GM12878 (cell line): ENCODE results near the gene STK11. TPM values are rescaled to one million over a fixed set of nuclear protein-coding genes. Genes with fewer than 3 reads are reported as not detected.
A peak's percentile ranks its signal among the peaks of the same experiment; 100 is the strongest.

Experiments
- CREB1 ChIP-seq: IDR thresholded peaks from 2 replicates; pipeline ENCODE4 v1.6.1; 2012; ENCODE audit warnings: low read depth, mild to moderate bottlenecking, inconsistent platforms
- EGR1 ChIP-seq, 2 experiments: IDR thresholded peaks; 1 replicate in 1 of 2; 2 replicates in 1 of 2; pipeline ENCODE4 v1.6.1; 2011 to 2012; ENCODE audit warnings: low read depth in 2 of 2, low read length in 2 of 2, borderline replicate concordance in 1 of 2, mild to moderate bottlenecking in 1 of 2, moderate library complexity in 1 of 2
- FOXK2 ChIP-seq: fragments of 450-650 bp; IDR thresholded peaks from 2 replicates; pipeline ENCODE4 v1.6.1; 2017; ENCODE audit warnings: mild to moderate bottlenecking, moderate library complexity
- HCFC1 ChIP-seq: fragments of 150-350 bp; IDR thresholded peaks from 2 replicates; pipeline ENCODE4 v1.6.1; 2014; ENCODE audit warnings: low read length
- HDAC2 ChIP-seq: fragments of 200-600 bp; sonication (generic); IDR thresholded peaks from 2 replicates; pipeline ENCODE4 v1.6.1; 2017
- HDAC6 ChIP-seq: fragments of 200-600 bp; sonication (generic); IDR thresholded peaks from one replicate; pipeline ENCODE4 v1.8.0; 2017; ENCODE audit warnings: antibody characterized with exemption; ENCODE audit not compliant: unreplicated experiment
- HDGF ChIP-seq: fragments of 450-650 bp; IDR thresholded peaks from 2 replicates; pipeline ENCODE4 v1.6.1; 2016; ENCODE audit warnings: antibody characterized with exemption
- MEF2A ChIP-seq: IDR thresholded peaks from 2 replicates; pipeline ENCODE4 v1.6.1; 2011; ENCODE audit warnings: low read depth, mild to moderate bottlenecking, low read length, moderate library complexity; ENCODE audit not compliant: insufficient read depth
- MTA2 ChIP-seq: fragments of 450-650 bp; IDR thresholded peaks from 2 replicates; pipeline ENCODE4 v1.6.1; 2016; ENCODE audit warnings: low read depth, mild to moderate bottlenecking, moderate library complexity
- MXI1 ChIP-seq: fragments of 150-350 bp; IDR thresholded peaks from 2 replicates; pipeline ENCODE4 v1.6.1; 2011; ENCODE audit warnings: low read depth, mild to moderate bottlenecking, inconsistent platforms, low read length, improper control_type of control experiment
- NFXL1 ChIP-seq: fragments of 450-650 bp; IDR thresholded peaks from 2 replicates; pipeline ENCODE4 v1.6.1; 2017; ENCODE audit warnings: antibody characterized with exemption, mild to moderate bottlenecking, borderline replicate concordance
- PAX5 ChIP-seq: IDR thresholded peaks from 2 replicates; pipeline ENCODE4 v1.6.1; 2011; ENCODE audit warnings: low read depth, low read length, borderline replicate concordance
- PML ChIP-seq: IDR thresholded peaks from 2 replicates; pipeline ENCODE4 v1.6.1; 2012; ENCODE audit warnings: low read length, inconsistent platforms
- STAT1 ChIP-seq: fragments of 450-650 bp; conservative IDR thresholded peaks from 2 replicates; pipeline ENCODE4 v1.6.1; 2014; ENCODE audit warnings: antibody characterized with exemption, mild to moderate bottlenecking
- SUZ12 ChIP-seq: fragments of 200-600 bp; sonication (generic); IDR thresholded peaks from one replicate; pipeline ENCODE4 v1.6.1; 2018; ENCODE audit warnings: antibody characterized with exemption, mild to moderate bottlenecking; ENCODE audit not compliant: unreplicated experiment
- TBL1XR1 ChIP-seq: IDR thresholded peaks from 2 replicates; pipeline ENCODE4 v1.6.1; 2012; ENCODE audit warnings: low read depth, low read length, improper control_type of control experiment
- ZNF622 ChIP-seq: fragments of 450-650 bp; IDR thresholded peaks from 2 replicates; pipeline ENCODE4 v1.6.1; 2017; ENCODE audit warnings: mild to moderate bottlenecking, inconsistent platforms
- polyA plus RNA-seq, 11 experiments: library from polyadenylated mRNA; depleted of rRNA in 4 of 11; unstranded in 6 of 11; stranded (reverse) in 5 of 11; fragments of >200 nt; fragmentation: Nextera tagmentation in 4 of 11; fragmentation: Illumina TruSeq in 1 of 11; extraction: Ambion mirVana in 4 of 11; extraction: Trizol in 1 of 11; gene quantifications; 1 replicate in 1 of 11; 2 replicates in 10 of 11; pipeline versions ENCODE4 v1.2.1 to v1.2.3, GENCODE V29; 2011 to 2016; ENCODE audit warnings: inconsistent platforms in 2 of 11, missing spikeins in 2 of 11, low read depth in 1 of 11
- total RNA-seq, 4 experiments: library from RNA; depleted of rRNA in 3 of 4; stranded (reverse); fragments of >200 nt in 3 of 4; fragmentation: Illumina TruSeq in 1 of 4; extraction: Trizol in 1 of 4; gene quantifications; 2 replicates each; pipeline versions ENCODE4 v1.2.1 to v1.2.3, GENCODE V29; 2013 to 2021
- TF ChIP-seq, protein P1 (sequence below): fragments of 450-650 bp; IDR thresholded peaks from 2 replicates; pipeline ENCODE4 v1.6.1; 2018; ENCODE audit warnings: mild to moderate bottlenecking, low read depth, moderate library complexity; ENCODE audit not compliant: partially characterized antibody
- TF ChIP-seq, protein P2 (sequence below): fragments of 450-650 bp; formaldehyde crosslinking; IDR thresholded peaks from 2 replicates; pipeline ENCODE4 v1.4.0; 2020; ENCODE audit warnings: mild to moderate bottlenecking, moderate library complexity
- TF ChIP-seq, protein P3 (sequence below): fragments of 450-650 bp; IDR thresholded peaks from 2 replicates; pipeline ENCODE4 v1.6.1; 2017; ENCODE audit warnings: mild to moderate bottlenecking, moderate library complexity

The STK11 gene
- total and polyA plus RNA-seq, 10 of the 15 experiments (the other 5 are each of a cell fraction or from before 2014, with no cell fraction given), result 0.33 to 71.0 (median 23.8) TPM

DNA sequence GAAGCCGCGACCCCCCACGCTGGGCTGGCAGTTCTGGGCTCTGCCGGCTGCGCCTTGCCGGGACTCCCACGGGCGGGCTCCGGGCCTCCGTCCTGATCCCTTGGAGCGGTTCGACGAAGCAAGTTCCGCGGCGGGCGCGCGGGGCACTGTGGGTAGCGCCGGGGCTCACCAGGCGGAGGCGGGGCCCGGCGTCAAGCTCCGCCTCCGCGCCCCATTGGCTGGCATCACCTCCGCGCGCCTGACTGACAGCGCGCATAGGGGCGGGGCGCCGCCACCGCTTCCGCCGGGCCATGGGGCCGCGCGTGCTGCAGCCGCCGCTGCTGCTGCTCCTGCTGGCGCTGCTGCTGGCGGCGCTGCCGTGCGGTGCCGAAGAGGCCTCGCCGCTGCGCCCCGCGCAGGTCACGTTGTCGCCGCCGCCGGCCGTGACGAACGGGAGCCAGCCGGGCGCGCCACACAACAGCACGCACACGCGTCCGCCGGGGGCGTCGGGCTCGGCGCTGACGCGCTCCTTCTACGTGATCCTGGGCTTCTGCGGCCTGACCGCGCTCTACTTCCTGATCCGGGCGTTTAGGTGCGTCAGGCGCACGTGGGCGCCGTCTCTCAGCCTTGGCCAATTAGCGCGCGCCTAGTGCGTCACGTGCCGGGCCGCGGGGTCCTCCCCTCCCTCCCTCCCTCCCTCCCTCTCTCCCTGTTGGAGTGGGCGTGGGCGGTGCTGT, 69.8 kb downstream of the STK11 start, which contains the start of gene FAM174C (continued):
- TF ChIP-seq EGR1 (IDR thresholded peaks at IDR 0.05; ENCODE audit: borderline replicate concordance in 1 of 2, low read depth in 2 of 2, low read length in 2 of 2) (peak; percentile 60 to 99), PAX5 (peak; percentile 51; the same call in 1 of the 2 replicates), HDAC6 (peak; percentile 15), FOXK2 (no peak), HCFC1 (peak; percentile 29; the same call in 1 of the 2 replicates), MXI1 (peak; percentile 86; the same call in 1 of the 2 replicates), HDGF (no peak), SUZ12 (no peak), HDAC2 (no peak), STAT1 (no peak), PML (0 out of 2 replicates have a peak, but pooled peaks have one; percentile 33), CREB1 (peak; percentile 93), MEF2A (no peak), TBL1XR1 (no peak; the same call in 1 of the 2 replicates), NFXL1 (no peak), ZNF622 (no peak), MTA2 (no peak)
- TF ChIP-seq, protein P1, sequence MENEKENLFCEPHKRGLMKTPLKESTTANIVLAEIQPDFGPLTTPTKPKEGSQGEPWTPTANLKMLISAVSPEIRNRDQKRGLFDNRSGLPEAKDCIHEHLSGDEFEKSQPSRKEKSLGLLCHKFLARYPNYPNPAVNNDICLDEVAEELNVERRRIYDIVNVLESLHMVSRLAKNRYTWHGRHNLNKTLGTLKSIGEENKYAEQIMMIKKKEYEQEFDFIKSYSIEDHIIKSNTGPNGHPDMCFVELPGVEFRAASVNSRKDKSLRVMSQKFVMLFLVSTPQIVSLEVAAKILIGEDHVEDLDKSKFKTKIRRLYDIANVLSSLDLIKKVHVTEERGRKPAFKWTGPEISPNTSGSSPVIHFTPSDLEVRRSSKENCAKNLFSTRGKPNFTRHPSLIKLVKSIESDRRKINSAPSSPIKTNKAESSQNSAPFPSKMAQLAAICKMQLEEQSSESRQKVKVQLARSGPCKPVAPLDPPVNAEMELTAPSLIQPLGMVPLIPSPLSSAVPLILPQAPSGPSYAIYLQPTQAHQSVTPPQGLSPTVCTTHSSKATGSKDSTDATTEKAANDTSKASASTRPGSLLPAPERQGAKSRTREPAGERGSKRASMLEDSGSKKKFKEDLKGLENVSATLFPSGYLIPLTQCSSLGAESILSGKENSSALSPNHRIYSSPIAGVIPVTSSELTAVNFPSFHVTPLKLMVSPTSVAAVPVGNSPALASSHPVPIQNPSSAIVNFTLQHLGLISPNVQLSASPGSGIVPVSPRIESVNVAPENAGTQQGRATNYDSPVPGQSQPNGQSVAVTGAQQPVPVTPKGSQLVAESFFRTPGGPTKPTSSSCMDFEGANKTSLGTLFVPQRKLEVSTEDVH, result no peak
- TF ChIP-seq, protein P2, sequence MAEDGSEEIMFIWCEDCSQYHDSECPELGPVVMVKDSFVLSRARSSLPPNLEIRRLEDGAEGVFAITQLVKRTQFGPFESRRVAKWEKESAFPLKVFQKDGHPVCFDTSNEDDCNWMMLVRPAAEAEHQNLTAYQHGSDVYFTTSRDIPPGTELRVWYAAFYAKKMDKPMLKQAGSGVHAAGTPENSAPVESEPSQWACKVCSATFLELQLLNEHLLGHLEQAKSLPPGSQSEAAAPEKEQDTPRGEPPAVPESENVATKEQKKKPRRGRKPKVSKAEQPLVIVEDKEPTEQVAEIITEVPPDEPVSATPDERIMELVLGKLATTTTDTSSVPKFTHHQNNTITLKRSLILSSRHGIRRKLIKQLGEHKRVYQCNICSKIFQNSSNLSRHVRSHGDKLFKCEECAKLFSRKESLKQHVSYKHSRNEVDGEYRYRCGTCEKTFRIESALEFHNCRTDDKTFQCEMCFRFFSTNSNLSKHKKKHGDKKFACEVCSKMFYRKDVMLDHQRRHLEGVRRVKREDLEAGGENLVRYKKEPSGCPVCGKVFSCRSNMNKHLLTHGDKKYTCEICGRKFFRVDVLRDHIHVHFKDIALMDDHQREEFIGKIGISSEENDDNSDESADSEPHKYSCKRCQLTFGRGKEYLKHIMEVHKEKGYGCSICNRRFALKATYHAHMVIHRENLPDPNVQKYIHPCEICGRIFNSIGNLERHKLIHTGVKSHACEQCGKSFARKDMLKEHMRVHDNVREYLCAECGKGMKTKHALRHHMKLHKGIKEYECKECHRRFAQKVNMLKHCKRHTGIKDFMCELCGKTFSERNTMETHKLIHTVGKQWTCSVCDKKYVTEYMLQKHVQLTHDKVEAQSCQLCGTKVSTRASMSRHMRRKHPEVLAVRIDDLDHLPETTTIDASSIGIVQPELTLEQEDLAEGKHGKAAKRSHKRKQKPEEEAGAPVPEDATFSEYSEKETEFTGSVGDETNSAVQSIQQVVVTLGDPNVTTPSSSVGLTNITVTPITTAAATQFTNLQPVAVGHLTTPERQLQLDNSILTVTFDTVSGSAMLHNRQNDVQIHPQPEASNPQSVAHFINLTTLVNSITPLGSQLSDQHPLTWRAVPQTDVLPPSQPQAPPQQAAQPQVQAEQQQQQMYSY (CRISPR knock-in tag), result no peak
- TF ChIP-seq, protein P3, sequence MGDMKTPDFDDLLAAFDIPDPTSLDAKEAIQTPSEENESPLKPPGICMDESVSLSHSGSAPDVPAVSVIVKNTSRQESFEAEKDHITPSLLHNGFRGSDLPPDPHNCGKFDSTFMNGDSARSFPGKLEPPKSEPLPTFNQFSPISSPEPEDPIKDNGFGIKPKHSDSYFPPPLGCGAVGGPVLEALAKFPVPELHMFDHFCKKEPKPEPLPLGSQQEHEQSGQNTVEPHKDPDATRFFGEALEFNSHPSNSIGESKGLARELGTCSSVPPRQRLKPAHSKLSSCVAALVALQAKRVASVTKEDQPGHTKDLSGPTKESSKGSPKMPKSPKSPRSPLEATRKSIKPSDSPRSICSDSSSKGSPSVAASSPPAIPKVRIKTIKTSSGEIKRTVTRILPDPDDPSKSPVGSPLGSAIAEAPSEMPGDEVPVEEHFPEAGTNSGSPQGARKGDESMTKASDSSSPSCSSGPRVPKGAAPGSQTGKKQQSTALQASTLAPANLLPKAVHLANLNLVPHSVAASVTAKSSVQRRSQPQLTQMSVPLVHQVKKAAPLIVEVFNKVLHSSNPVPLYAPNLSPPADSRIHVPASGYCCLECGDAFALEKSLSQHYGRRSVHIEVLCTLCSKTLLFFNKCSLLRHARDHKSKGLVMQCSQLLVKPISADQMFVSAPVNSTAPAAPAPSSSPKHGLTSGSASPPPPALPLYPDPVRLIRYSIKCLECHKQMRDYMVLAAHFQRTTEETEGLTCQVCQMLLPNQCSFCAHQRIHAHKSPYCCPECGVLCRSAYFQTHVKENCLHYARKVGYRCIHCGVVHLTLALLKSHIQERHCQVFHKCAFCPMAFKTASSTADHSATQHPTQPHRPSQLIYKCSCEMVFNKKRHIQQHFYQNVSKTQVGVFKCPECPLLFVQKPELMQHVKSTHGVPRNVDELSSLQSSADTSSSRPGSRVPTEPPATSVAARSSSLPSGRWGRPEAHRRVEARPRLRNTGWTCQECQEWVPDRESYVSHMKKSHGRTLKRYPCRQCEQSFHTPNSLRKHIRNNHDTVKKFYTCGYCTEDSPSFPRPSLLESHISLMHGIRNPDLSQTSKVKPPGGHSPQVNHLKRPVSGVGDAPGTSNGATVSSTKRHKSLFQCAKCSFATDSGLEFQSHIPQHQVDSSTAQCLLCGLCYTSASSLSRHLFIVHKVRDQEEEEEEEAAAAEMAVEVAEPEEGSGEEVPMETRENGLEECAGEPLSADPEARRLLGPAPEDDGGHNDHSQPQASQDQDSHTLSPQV, result peak; percentile 69; the same call in 1 of the 2 replicates
